ENCODE data around the gene ADCY1. TPM values are rescaled to one million over a fixed set of nuclear protein-coding genes. Genes with fewer than 3 reads are reported as not detected.

Gene ADCY1
- total RNA-seq, 1 donor from 2014 or later = 6.6 TPM

GRCh38 chr7:45563941-45564461, 10.2 kb upstream of the ADCY1 start:
- DNase-seq (ENCODE audit: low read depth) = no peak
- no peak for TF ChIP-seq CTCF (IDR thresholded peaks at IDR 0.05; ENCODE audit: insufficient read depth, low read length, poor library complexity, severe bottlenecking)
- H3K36me3 ChIP-seq (ENCODE audit: control insufficient read depth, insufficient read depth, low read length) = no peaks in the 10 kb centered on the region
- peaks cover 2% of the 10 kb centered on the region for H3K27me3 ChIP-seq (ENCODE audit: control insufficient read depth, insufficient read depth, low read length)
- no peak overlapping the region for H3K4me3 ChIP-seq (ENCODE audit: low read depth, low read length)

GRCh38 chr7:45564485-45564884, 9.7 kb upstream of the ADCY1 start:
- no peak for TF ChIP-seq CTCF (IDR thresholded peaks at IDR 0.05; ENCODE audit: insufficient read depth, low read length, poor library complexity, severe bottlenecking)
- no peak for DNase-seq (ENCODE audit: low read depth)
- H3K4me3 ChIP-seq (ENCODE audit: low read depth, low read length) = no peak overlapping the region
- H3K27me3 ChIP-seq (ENCODE audit: control insufficient read depth, insufficient read depth, low read length) = peaks cover 2% of the 10 kb centered on the region
- no peaks in the 10 kb centered on the region for H3K36me3 ChIP-seq (ENCODE audit: control insufficient read depth, insufficient read depth, low read length)

- peaks cover 2% of the 10 kb centered on the region for H3K27me3 ChIP-seq (ENCODE audit: control insufficient read depth, insufficient read depth, low read length)
- no peak for TF ChIP-seq CTCF (IDR thresholded peaks at IDR 0.05; ENCODE audit: insufficient read depth, low read length, poor library complexity, severe bottlenecking)
- H3K36me3 ChIP-seq (ENCODE audit: control insufficient read depth, insufficient read depth, low read length) = no peaks in the 10 kb centered on the region
- DNase-seq (ENCODE audit: low read depth) = no peak
- no peak overlapping the region for H3K4me3 ChIP-seq (ENCODE audit: low read depth, low read length)
These were observed 9.2 kb upstream of the ADCY1 start for GRCh38 chr7:45564886-45565455.

GRCh38 chr7:45566386-45566785, 7.8 kb upstream of the ADCY1 start:
- no peak for DNase-seq (ENCODE audit: low read depth)
- Histone ChIP-seq H3K4me3 (ENCODE audit: low read depth, low read length) (no peak overlapping the region), H3K36me3 (ENCODE audit: control insufficient read depth, insufficient read depth, low read length) (no peaks in the 10 kb centered on the region), H3K27me3 (ENCODE audit: control insufficient read depth, insufficient read depth, low read length) (peaks cover 6% of the 10 kb centered on the region)
- TF ChIP-seq CTCF (IDR thresholded peaks at IDR 0.05; ENCODE audit: insufficient read depth, low read length, poor library complexity, severe bottlenecking) = no peak

- peaks cover 6% of the 10 kb centered on the region for H3K27me3 ChIP-seq (ENCODE audit: control insufficient read depth, insufficient read depth, low read length)
- DNase-seq (ENCODE audit: low read depth) = no peak
- H3K4me3 ChIP-seq (ENCODE audit: low read depth, low read length) = no peak overlapping the region
- no peaks in the 10 kb centered on the region for H3K36me3 ChIP-seq (ENCODE audit: control insufficient read depth, insufficient read depth, low read length)
- no peak for TF ChIP-seq CTCF (IDR thresholded peaks at IDR 0.05; ENCODE audit: insufficient read depth, low read length, poor library complexity, severe bottlenecking)
These were observed 7.2 kb upstream of the ADCY1 start for GRCh38 chr7:45566961-45567360.

- Histone ChIP-seq H3K36me3 (ENCODE audit: control insufficient read depth, insufficient read depth, low read length) (no peaks in the 10 kb centered on the region), H3K4me3 (ENCODE audit: low read depth, low read length) (no peak overlapping the region), H3K27me3 (ENCODE audit: control insufficient read depth, insufficient read depth, low read length) (peaks cover 10% of the 10 kb centered on the region)
- TF ChIP-seq CTCF (IDR thresholded peaks at IDR 0.05; ENCODE audit: insufficient read depth, low read length, poor library complexity, severe bottlenecking) = no peak
- no peak for DNase-seq (ENCODE audit: low read depth)
These were observed 6.5 kb upstream of the ADCY1 start for GRCh38 chr7:45567713-45568112.
